Fibroblast of pulmonary artery (primary cell): ENCODE data around the gene CTXN2.

Source experiments
- DNase-seq: peaks from one replicate; pipeline ENCODE4 v3.0.0-alpha.2; 2010; ENCODE audit warnings: low read depth
- H3K4me3 ChIP-seq: replicated peaks from 2 replicates; pipeline ENCODE4 v1.5.1; 2011; ENCODE audit warnings: low read depth, mild to moderate bottlenecking, control low read depth, low read length, moderate library complexity
- TF ChIP-seq, protein P1 (sequence below): IDR thresholded peaks from 2 replicates; pipeline ENCODE4 v1.5.1; 2011; ENCODE audit warnings: mild to moderate bottlenecking, control low read depth, low read length, inconsistent platforms; ENCODE audit errors: missing control alignments

Gene CTXN2

DNA sequence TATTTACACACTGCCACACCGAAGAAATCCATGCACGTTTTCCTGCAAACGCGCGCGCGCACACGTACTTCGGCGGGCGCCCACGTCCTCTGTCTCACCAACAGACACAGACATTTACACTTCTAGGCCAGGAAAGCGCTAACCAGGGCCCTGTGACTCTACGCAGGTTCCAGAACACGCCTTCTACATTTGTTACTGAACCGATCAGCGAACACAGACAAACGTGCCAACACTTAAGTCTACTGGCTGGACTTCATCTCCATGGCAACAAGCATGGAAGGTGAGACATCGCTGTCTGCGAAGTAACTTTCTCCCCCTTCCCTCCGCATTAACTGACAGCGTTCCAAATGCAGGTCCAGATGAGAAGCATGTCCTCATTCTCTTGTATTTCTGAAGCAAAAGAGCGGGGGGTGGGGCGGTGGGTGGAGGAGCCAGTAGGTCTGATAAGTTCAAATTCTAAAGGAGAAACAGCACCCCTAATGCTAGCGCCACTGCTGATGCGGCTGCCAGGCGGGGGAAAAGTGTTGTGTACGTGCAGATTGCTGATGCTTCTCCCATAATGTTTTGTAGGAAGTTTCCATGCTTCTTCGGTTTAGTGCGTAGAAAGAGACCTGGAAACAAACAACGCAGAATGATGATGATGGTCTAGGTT is at the start of gene CTXN2:
Gene CTXN2 (plus strand): TSS at position 92 of the 652 bp plus-strand sequence. CDS start 9,636 bp downstream, outside the sequence.
- no peak within 1 kb of the TSS for H3K4me3 ChIP-seq
- DNase-seq, result no peak
- TF ChIP-seq, protein P1, sequence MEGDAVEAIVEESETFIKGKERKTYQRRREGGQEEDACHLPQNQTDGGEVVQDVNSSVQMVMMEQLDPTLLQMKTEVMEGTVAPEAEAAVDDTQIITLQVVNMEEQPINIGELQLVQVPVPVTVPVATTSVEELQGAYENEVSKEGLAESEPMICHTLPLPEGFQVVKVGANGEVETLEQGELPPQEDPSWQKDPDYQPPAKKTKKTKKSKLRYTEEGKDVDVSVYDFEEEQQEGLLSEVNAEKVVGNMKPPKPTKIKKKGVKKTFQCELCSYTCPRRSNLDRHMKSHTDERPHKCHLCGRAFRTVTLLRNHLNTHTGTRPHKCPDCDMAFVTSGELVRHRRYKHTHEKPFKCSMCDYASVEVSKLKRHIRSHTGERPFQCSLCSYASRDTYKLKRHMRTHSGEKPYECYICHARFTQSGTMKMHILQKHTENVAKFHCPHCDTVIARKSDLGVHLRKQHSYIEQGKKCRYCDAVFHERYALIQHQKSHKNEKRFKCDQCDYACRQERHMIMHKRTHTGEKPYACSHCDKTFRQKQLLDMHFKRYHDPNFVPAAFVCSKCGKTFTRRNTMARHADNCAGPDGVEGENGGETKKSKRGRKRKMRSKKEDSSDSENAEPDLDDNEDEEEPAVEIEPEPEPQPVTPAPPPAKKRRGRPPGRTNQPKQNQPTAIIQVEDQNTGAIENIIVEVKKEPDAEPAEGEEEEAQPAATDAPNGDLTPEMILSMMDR, result no peak

DNA sequence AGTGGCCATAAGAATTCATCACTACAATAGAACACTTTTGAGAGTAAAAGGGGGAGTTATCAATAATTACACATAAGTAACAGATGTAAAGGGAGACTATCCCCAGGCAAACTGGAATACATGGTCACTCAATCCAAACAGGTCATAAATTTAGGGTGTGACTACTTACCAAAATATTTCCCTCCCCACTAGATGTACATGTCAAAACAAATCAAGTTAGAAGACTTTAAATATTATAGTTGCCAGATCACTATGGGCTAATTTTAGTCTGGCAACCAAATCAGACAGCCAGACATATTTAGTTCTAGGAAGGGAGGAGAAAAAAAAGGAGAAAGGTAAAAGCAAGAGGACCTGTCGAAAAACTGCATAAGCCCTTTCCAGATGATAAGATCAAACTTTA is 47.6 kb upstream of the CTXN2 start:
- TF ChIP-seq, protein P1, result no peak
- no peak overlapping the region for H3K4me3 ChIP-seq
- no peak for DNase-seq

DNA sequence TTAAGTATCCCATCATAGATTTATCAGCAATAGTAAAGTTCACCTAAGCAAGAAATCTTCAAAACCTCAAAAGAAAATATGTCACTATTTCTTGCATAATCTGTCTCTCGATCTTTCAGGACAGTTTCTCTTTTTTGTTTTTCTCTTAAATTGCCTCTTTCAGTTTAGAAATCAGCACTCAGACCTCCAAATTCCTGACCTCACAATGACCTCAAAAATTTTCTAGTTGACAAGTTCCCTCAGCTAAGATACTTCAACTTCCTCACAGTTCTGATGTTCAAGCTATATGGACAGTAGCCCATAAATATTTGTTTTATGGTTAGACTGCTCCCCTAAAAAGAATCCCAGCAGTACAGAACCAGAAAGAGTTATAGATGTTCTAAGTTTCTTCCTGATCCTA is 46.6 kb upstream of the CTXN2 start:
- TF ChIP-seq, protein P1, result no peak
- no peak overlapping the region for H3K4me3 ChIP-seq
- DNase-seq, result peak; percentile 4

DNA sequence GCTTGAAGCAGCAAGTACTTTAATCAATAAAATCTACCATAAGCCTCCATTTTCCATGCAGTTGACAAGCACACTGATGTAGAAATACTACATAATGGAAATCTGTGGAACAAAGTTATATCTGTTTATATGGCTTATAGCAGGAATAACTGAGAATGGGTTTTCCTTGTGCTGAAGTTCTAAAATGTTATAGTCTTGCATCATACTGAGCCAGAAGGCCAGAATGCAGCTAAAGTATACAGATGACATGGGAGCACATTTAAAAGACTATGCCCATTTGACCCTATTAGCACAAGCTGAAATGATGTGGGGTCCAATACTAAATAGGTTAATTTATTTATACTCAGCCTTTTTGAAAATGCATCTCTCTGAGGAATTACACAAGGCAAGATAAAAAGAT is 45.5 kb upstream of the CTXN2 start:
- TF ChIP-seq, protein P1, result no peak
- no peak overlapping the region for H3K4me3 ChIP-seq
- DNase-seq, result no peak

DNA sequence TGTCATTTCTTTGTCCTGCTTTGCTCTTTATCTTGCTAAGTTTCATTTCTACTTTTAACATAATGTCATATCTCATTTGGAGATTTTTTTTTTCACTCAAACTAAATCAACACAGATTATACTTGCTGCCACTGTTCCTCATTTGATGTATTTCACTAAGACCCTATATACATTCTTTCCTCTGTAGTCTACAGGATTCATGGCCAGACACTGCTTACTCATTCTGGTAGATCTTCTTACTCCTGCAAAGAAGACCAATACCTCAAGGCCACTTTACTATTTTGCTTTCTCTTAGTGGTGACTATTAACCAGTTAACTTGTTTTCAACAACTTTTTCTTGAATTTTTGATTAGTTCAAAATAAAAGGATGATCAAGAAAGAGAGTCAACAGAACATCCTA is 44.1 kb upstream of the CTXN2 start:
- TF ChIP-seq, protein P1, result no peak
- H3K4me3 ChIP-seq, result no peak overlapping the region
- no peak for DNase-seq

DNA sequence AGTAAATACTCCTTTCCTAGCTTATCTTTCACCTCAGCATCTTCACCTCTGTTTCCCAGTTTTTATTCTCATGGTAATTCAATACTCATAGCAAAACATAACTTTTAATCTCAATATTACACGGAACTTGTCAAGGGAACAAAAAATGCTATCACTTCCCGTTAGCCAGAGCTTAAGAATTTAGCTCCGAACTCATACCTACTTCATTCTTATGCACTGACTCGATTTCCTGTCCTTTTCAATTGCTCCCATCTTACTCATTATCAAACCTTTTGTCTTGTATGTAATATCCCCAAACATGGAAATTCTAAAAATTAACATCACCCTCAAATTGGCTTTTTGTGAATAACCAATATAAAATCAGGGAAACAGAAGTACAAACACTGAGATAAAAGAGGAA is 41.6 kb upstream of the CTXN2 start:
- TF ChIP-seq, protein P1, result no peak
- DNase-seq, result peak; percentile 81
- no peak overlapping the region for H3K4me3 ChIP-seq

DNA sequence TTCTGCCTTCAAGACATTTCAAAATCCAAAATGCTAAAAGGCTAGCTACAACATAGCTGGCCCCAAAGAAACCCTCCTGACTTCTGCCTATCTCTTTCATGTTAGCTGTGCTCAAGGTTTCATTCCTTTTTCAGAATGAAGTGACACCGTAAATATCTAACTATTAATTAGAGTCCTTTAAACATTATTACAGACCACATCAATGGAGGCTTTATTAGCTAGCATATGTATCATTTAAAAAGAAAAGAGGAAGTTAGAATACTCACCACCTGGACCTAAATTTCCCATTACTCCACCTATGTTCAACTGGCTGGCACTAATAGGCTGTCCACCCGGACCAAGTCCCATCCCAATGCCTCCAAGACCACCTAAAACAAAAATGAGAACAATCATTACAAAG is 37.9 kb upstream of the CTXN2 start:
- no peak overlapping the region for H3K4me3 ChIP-seq
- no peak for DNase-seq
- TF ChIP-seq, protein P1, result no peak
